22Rv1 (cell line): Measurements from ENCODE around the gene ULK4.

Experiments
- ZFX ChIP-seq: fragments of 450-650 bp; IDR thresholded peaks from 2 replicates; pipeline ENCODE4 v1.6.1; 2017; ENCODE audit warnings: antibody characterized with exemption, borderline replicate concordance
- TF ChIP-seq, protein P1 (sequence below): fragments of 450-650 bp; IDR thresholded peaks from 2 replicates; pipeline ENCODE4 v1.5.1; 2017; ENCODE audit warnings: mild to moderate bottlenecking

DNA sequence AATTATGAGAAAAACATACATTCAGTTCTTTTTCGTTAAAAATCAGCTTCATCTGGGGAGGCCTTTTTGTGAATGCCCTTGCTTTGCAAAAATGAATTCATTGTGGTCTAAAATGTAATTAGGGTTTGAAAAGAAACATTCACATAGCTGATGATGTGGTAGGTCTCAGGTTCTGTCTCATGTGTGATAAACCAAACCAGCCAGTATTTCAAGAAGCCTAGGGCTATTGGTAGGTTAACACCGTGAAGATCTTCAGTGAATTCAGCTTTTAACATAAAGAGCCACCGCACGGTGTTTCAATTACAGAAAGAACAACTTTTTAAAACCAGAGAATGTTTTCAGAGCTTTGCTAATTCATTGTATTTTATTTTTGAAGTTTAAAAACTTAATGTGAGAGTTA, 720.7 kb downstream of the ULK4 start:
- TF ChIP-seq, protein P1, sequence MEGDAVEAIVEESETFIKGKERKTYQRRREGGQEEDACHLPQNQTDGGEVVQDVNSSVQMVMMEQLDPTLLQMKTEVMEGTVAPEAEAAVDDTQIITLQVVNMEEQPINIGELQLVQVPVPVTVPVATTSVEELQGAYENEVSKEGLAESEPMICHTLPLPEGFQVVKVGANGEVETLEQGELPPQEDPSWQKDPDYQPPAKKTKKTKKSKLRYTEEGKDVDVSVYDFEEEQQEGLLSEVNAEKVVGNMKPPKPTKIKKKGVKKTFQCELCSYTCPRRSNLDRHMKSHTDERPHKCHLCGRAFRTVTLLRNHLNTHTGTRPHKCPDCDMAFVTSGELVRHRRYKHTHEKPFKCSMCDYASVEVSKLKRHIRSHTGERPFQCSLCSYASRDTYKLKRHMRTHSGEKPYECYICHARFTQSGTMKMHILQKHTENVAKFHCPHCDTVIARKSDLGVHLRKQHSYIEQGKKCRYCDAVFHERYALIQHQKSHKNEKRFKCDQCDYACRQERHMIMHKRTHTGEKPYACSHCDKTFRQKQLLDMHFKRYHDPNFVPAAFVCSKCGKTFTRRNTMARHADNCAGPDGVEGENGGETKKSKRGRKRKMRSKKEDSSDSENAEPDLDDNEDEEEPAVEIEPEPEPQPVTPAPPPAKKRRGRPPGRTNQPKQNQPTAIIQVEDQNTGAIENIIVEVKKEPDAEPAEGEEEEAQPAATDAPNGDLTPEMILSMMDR: no peak
- no peak for TF ChIP-seq ZFX
